ENCODE results near the gene MICOS13. TPM values are rescaled to one million over a fixed set of nuclear protein-coding genes. Genes with fewer than 3 reads are reported as not detected.

Gene MICOS13
- total RNA-seq, 4 donors from 2014 or later, result 29.7 to 60.6 (median 50.7) TPM

DNA sequence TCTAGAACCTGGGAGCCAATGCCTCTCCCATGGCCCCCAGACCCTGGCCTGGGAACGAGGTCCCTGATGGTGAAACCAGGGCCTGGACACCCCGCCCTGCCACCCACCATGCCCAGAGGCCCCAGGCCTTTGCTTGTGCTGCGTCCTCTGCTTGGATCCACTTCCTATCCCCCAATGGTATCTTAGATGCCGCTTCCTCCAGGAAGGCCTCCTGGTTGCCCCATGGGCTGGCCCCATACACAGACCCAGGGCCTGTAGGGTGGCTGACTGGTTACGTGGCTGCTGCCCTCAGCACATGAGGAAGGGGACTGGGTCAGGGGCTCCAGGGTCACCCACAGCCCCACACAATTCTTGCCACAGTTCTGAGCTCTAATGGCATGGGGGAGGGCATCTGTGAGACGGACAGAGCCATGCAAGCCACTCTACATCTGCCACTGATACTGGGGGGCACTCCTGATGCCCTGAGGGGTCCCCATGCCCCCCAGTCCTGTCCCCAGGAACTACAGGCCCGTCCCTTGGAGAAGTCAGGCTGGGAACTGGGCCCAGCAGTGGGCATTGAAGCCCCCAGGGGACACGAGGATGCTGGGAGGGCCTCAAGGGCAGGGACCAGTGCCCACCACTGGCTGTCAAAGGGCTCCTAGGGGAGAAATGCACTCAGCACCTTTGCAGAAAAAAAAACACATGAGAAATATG is 14.8 kb upstream of the MICOS13 start:
- no peaks in the 10 kb centered on the region for H3K9me3 ChIP-seq
- H3K4me3 ChIP-seq, result no peak overlapping the region
- no peak overlapping the region for H3K27ac ChIP-seq
- H3K27me3 ChIP-seq, result no peaks in the 10 kb centered on the region
- H3K36me3 ChIP-seq, result peaks cover 0 to 88% of the 10 kb centered on the region in 2 donors
- H3K4me1 ChIP-seq, result peaks cover 0 to 37% (median 11%) of the 10 kb centered on the region in 3 donors
- TF ChIP-seq POLR2A (IDR thresholded peaks at IDR 0.05) (no peak), POLR2AphosphoS5 (IDR thresholded peaks at IDR 0.05) (no peak), EP300 (IDR thresholded peaks at IDR 0.05) (no peak)
- TF ChIP-seq, protein P1, sequence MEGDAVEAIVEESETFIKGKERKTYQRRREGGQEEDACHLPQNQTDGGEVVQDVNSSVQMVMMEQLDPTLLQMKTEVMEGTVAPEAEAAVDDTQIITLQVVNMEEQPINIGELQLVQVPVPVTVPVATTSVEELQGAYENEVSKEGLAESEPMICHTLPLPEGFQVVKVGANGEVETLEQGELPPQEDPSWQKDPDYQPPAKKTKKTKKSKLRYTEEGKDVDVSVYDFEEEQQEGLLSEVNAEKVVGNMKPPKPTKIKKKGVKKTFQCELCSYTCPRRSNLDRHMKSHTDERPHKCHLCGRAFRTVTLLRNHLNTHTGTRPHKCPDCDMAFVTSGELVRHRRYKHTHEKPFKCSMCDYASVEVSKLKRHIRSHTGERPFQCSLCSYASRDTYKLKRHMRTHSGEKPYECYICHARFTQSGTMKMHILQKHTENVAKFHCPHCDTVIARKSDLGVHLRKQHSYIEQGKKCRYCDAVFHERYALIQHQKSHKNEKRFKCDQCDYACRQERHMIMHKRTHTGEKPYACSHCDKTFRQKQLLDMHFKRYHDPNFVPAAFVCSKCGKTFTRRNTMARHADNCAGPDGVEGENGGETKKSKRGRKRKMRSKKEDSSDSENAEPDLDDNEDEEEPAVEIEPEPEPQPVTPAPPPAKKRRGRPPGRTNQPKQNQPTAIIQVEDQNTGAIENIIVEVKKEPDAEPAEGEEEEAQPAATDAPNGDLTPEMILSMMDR (IDR thresholded peaks at IDR 0.05), result no peak
- WGBS, 2 donors (ENCODE audit: low coverage in 1 of 2), result 100% methylated on average over 1 to 3 of the region's 8 CpGs
- no peak for ATAC-seq

DNA sequence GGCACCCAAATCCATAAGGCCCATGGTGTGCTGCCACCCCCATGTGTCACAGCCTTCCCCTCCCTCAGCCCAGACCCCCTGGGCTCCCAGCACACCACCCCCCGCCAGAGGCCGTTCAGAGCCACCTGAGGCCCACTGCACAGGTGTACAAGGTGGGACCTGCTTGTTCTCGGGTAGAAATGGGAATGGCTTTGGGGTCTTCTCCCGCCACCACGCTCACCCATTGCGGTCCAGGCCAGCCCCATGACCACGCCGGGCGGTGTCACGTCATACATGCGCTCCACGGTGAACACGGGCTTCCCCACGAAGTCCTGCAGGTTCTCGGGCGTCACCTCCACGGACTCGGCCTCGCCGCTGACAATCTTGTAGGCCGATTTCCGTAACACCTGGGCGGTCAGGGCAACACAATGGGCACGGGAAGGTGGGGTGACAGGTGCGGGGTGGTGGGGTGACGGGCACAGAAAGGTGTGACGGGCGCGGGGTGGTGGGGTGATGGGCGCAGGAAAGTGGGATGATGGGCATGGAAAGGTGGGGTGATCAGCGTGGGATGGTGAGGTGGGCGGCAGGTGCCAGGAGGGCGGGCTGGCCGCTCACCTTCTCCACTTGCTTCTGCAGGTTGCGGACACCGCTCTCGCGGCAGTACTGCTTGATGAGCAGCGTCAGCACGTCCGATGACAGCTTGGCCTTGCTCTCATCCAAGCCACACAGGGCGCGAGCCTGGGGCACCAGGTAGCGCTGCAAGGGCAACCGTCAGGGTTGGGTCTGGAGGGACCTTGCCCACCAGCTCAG is 14.0 kb upstream of the MICOS13 start:
- no peak for ATAC-seq
- H3K36me3 ChIP-seq, result peaks cover 0 to 81% of the 10 kb centered on the region in 2 donors
- no peaks in the 10 kb centered on the region for H3K9me3 ChIP-seq
- TF ChIP-seq POLR2A (IDR thresholded peaks at IDR 0.05), result no peak
- TF ChIP-seq, protein P1 (IDR thresholded peaks at IDR 0.05), result no peak
- no peak for TF ChIP-seq EP300 (IDR thresholded peaks at IDR 0.05)
- no peak for TF ChIP-seq POLR2AphosphoS5 (IDR thresholded peaks at IDR 0.05)
- no peak overlapping the region for H3K27ac ChIP-seq
- H3K4me1 ChIP-seq, result peaks cover 0 to 43% (median 11%) of the 10 kb centered on the region in 3 donors
- WGBS, 2 donors (ENCODE audit: low coverage in 1 of 2), result 84 to 97% methylated on average over 6 to 14 of the region's 45 CpGs
- H3K4me3 ChIP-seq, result no peak overlapping the region
- no peaks in the 10 kb centered on the region for H3K27me3 ChIP-seq

- WGBS, 2 donors (ENCODE audit: low coverage in 1 of 2), result 40 to 71% methylated on average over 1 to 4 of the region's 39 CpGs
- no peak for ATAC-seq
- Histone ChIP-seq H3K4me1 (peaks cover 0 to 47% (median 11%) of the 10 kb centered on the region in 3 donors), H3K27me3 (no peaks in the 10 kb centered on the region), H3K27ac (peak overlapping the region in 2 of 4 donors; percentile 95), H3K4me3 (no peak overlapping the region), H3K9me3 (no peaks in the 10 kb centered on the region), H3K36me3 (peaks cover 0 to 72% of the 10 kb centered on the region in 2 donors)
- TF ChIP-seq EP300 (IDR thresholded peaks at IDR 0.05), result no peak
- no peak for TF ChIP-seq POLR2A (IDR thresholded peaks at IDR 0.05)
- no peak for TF ChIP-seq POLR2AphosphoS5 (IDR thresholded peaks at IDR 0.05)
- TF ChIP-seq, protein P1 (IDR thresholded peaks at IDR 0.05), result no peak
These were observed 13.2 kb upstream of the MICOS13 start for GRCh38 chr19:5693195-5694166.

GRCh38 chr19:5692723-5693194 is 12.4 kb upstream of the MICOS13 start:
- ATAC-seq, result no peak
- Histone ChIP-seq H3K4me3 (no peak overlapping the region), H3K27ac (peak overlapping the region in 3 of 4 donors; percentile 92 to 95 (median 95))

More at GRCh38 chr19:5692723-5693194, 12.4 kb upstream of the MICOS13 start:
- Histone ChIP-seq H3K9me3 (no peaks in the 10 kb centered on the region), H3K36me3 (peaks cover 0 to 64% of the 10 kb centered on the region in 2 donors), H3K27me3 (no peaks in the 10 kb centered on the region), H3K4me1 (peaks cover 0 to 49% (median 11%) of the 10 kb centered on the region in 3 donors)
- no CpG with 5 or more reads among the region's 7 CpGs for WGBS, 2 donors (ENCODE audit: low coverage in 1 of 2)
- no peak for TF ChIP-seq EP300 (IDR thresholded peaks at IDR 0.05)
- TF ChIP-seq POLR2AphosphoS5 (IDR thresholded peaks at IDR 0.05), result no peak
- TF ChIP-seq, protein P1 (IDR thresholded peaks at IDR 0.05), result no peak
- no peak for TF ChIP-seq POLR2A (IDR thresholded peaks at IDR 0.05)
